Endothelial cell of umbilical vein (primary cell): ENCODE measurements around the gene TADA2B. TPM values are rescaled to one million over a fixed set of nuclear protein-coding genes. Genes with fewer than 3 reads are reported as not detected.

ENCODE experiments used
- BruUV-seq: library from RNA; stranded (reverse); fragments of 400-500 nt; replicated peaks from 2 replicates; lab custom pipeline; 2021; lab: Mats Ljungman, UMichigan
- CTCF ChIA-PET: fragments of 300-600, 350-600 bp; sonication (Branson Sonifier 250); formaldehyde crosslinking; loops from one replicate; lab custom pipeline; 2021; ENCODE audit warnings: antibody characterized with exemption, inconsistent platforms; lab: Charles Lee
- POLR2A ChIA-PET: fragments of 300-600, 350-600 bp; sonication (Branson Sonifier 250); formaldehyde crosslinking; loops from one replicate; lab custom pipeline; 2021; ENCODE audit warnings: antibody characterized with exemption, inconsistent platforms; lab: Charles Lee
- DNase-seq: peaks from one replicate; pipeline ENCODE4 v3.0.0-alpha.2; 2011; ENCODE audit warnings: low read depth, low spot score
- FAIRE-seq: peaks from 2 replicates; lab custom pipeline; 2011; peaks lifted over from hg19 to GRCh38; lab: Jason Lieb, UNC
- H2AFZ ChIP-seq: 2 replicates; pipeline ENCODE4 v1.6.0; 2012; ENCODE audit warnings: low read depth, low read length, control low read depth, inconsistent platforms
- H3K27ac ChIP-seq: 2 replicates; pipeline ENCODE4 v1.5.1; 2011; ENCODE audit warnings: low read depth, mild to moderate bottlenecking, control low read depth, low read length, moderate library complexity; ENCODE audit not compliant: insufficient read depth
- H3K27me3 ChIP-seq, 2 experiments: 2 replicates each; pipeline versions ENCODE4 v1.6.0 to v1.6.1; 2011; ENCODE audit warnings: low read length in 2 of 2, mixed read lengths in 1 of 2; ENCODE audit not compliant: control insufficient read depth in 2 of 2, insufficient read depth in 2 of 2
- H3K36me3 ChIP-seq, 2 experiments: 2 replicates in 1 of 2; 3 replicates in 1 of 2; pipeline ENCODE4 v1.5.1; 2011; ENCODE audit warnings: low read length in 2 of 2, mild to moderate bottlenecking in 1 of 2, moderate library complexity in 1 of 2; ENCODE audit not compliant: control insufficient read depth in 2 of 2, insufficient read depth in 2 of 2; ENCODE audit errors: extremely low read depth in 1 of 2
- H3K4me1 ChIP-seq: 3 replicates; pipeline ENCODE4 v1.5.1; 2011; ENCODE audit warnings: mild to moderate bottlenecking, low read length; ENCODE audit not compliant: control insufficient read depth, insufficient read depth; ENCODE audit errors: extremely low read depth
- H3K4me2 ChIP-seq: 2 replicates; pipeline ENCODE4 v1.6.1; 2011; ENCODE audit warnings: low read length, control low read depth, mixed read lengths; ENCODE audit not compliant: insufficient read depth
- H3K4me3 ChIP-seq, 3 experiments: fragments of 200-600 bp in 1 of 3; sonication (generic), shearing (Covaris generic) in 1 of 3; replicated peaks in 1 of 3; 2 replicates each; pipeline ENCODE4 v1.5.1; 2011 to 2016; ENCODE audit warnings: control low read depth in 3 of 3, low read length in 3 of 3, mild to moderate bottlenecking in 2 of 3, inconsistent platforms in 1 of 3, low read depth in 1 of 3, moderate library complexity in 1 of 3; ENCODE audit not compliant: insufficient read depth in 1 of 3
- H3K79me2 ChIP-seq: 2 replicates; pipeline ENCODE4 v1.6.0; 2012; ENCODE audit warnings: low read length, inconsistent platforms; ENCODE audit not compliant: control insufficient read depth, insufficient read depth
- H3K9ac ChIP-seq: replicated peaks from 2 replicates; pipeline ENCODE3; 2011; ENCODE audit warnings: low read length, control low read depth; ENCODE audit not compliant: insufficient read depth; ENCODE audit errors: extremely low read depth
- H3K9me1 ChIP-seq: replicated peaks from 3 replicates; pipeline ENCODE4 v1.6.0; 2011; ENCODE audit warnings: mild to moderate bottlenecking, low read length; ENCODE audit not compliant: control insufficient read depth, insufficient read depth; ENCODE audit errors: extremely low read depth
- H3K9me3 ChIP-seq: replicated peaks from 2 replicates; pipeline ENCODE4 v1.5.1; 2012; ENCODE audit warnings: low read length, inconsistent platforms; ENCODE audit not compliant: control insufficient read depth, insufficient read depth
- H4K20me1 ChIP-seq: replicated peaks from 2 replicates; pipeline ENCODE3; 2011; ENCODE audit warnings: mild to moderate bottlenecking, low read length; ENCODE audit not compliant: control insufficient read depth, insufficient read depth; ENCODE audit errors: extremely low read depth
- EZH2 ChIP-seq: IDR thresholded peaks from 2 replicates; pipeline ENCODE4 v1.6.1; 2012; ENCODE audit warnings: borderline replicate concordance, low read depth, mild to moderate bottlenecking, moderate library complexity, low read length, inconsistent platforms; ENCODE audit not compliant: severe bottlenecking
- FOS ChIP-seq: IDR thresholded peaks from 2 replicates; pipeline ENCODE4 v1.6.1; 2011; ENCODE audit warnings: mild to moderate bottlenecking, low read length, moderate library complexity, borderline replicate concordance; ENCODE audit not compliant: insufficient read depth
- GATA2 ChIP-seq: IDR thresholded peaks from 2 replicates; pipeline ENCODE4 v1.7.0; 2011; ENCODE audit warnings: low read depth, mild to moderate bottlenecking, moderate library complexity, mixed read lengths, low read length; ENCODE audit not compliant: insufficient read length, insufficient read depth
- JUN ChIP-seq: IDR thresholded peaks from 2 replicates; pipeline ENCODE4 v1.6.1; 2011; ENCODE audit warnings: borderline replicate concordance, low read depth; ENCODE audit not compliant: insufficient read length, insufficient read depth
- MYC ChIP-seq: IDR thresholded peaks from one replicate; pipeline ENCODE4 v1.6.1; 2011; ENCODE audit warnings: mild to moderate bottlenecking, low read depth, low read length
- POLR2A ChIP-seq: IDR thresholded peaks from 2 replicates; pipeline ENCODE4 v1.6.1; 2012; ENCODE audit warnings: low read depth, mild to moderate bottlenecking, control low read depth, low read length
- POLR2AphosphoS5 ChIP-seq: IDR thresholded peaks from 2 replicates; pipeline ENCODE4 v1.6.1; 2012; ENCODE audit warnings: low read depth, mild to moderate bottlenecking, control low read depth, low read length, moderate library complexity; ENCODE audit not compliant: insufficient read depth
- dilution Hi-C: fragments of 300-500 bp; cut with MboI; formaldehyde crosslinking; loops from one replicate; pipeline ENCODE4 v1.15.0; 2019; ENCODE audit warnings: low sequenced_read_pairs; ENCODE audit not compliant: extremely low pct_ligation_motif_present
- intact Hi-C: fragments of 100-400 bp; cut with micrococcal nuclease; formaldehyde crosslinking; loops from one replicate; pipeline ENCODE4 v1.10.0; 2022
- polyA plus RNA-seq, 4 experiments: library from polyadenylated mRNA; depleted of rRNA in 3 of 4; stranded (reverse) in 3 of 4; unstranded in 1 of 4; fragments of >200 nt; gene quantifications; 2 replicates each; pipeline versions ENCODE4 v1.2.1 to v1.2.3, GENCODE V29; 2011 to 2012; ENCODE audit warnings: missing spikeins in 1 of 4
- total RNA-seq: library from RNA; stranded (reverse); gene quantifications from 2 replicates; pipeline ENCODE4 v1.2.3, GENCODE V29; 2021
- TF ChIP-seq, protein P1 (sequence below): IDR thresholded peaks from 2 replicates; pipeline ENCODE4 v1.6.1; 2011; ENCODE audit not compliant: insufficient read depth, insufficient read length
- TF ChIP-seq, protein P2 (sequence below), 2 donors: IDR thresholded peaks; 1 replicate in 1 of 2; 2 replicates in 1 of 2; pipeline ENCODE4 v1.5.1; 2011; ENCODE audit warnings: low read length in 2 of 2, mild to moderate bottlenecking in 2 of 2, moderate library complexity in 2 of 2, control low read depth in 1 of 2, inconsistent platforms in 1 of 2, low read depth in 1 of 2; ENCODE audit not compliant: insufficient read depth in 1 of 2; ENCODE audit errors: extremely low read depth in 1 of 2

The TADA2B gene
- total and polyA plus RNA-seq, 2 donors (not counting 3 experiments of a cell fraction or from before 2014, with no cell fraction given) = 5.5 to 11.5 TPM

DNA sequence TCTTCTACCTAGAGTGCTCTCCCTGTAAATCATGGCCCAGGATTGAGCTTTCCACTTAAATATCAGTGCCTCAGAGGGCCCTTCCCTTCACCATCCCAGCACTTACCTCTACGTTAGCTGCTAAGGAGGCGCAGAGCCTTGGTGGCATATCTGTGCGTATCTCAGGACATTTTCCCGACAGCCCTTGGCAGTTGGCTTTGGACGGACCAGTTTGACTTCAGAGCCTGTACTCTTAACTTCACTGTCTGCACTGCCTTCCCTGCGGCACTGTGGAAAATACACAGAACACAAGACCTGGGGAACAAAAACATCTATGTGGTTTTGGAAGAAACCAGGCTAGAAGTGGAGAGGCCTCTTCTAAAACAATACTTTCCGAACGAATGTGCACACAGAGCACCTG lies 2.4 kb downstream of the TADA2B start:
- peaks cover 48% of the 10 kb centered on the region for H3K79me2 ChIP-seq
- H3K4me3 ChIP-seq = no peak overlapping the region
- H3K27ac ChIP-seq = no peak overlapping the region
- intact Hi-C loops = loop anchor here (10.0 kb wide), 1 partner anchor 261 kb away; the partner anchor contains the start of gene KIAA0232
- H4K20me1 ChIP-seq = no peaks in the 10 kb centered on the region
- no peak overlapping the region for H3K4me2 ChIP-seq
- DNase-seq = no peak
- no peak overlapping the region for H2AFZ ChIP-seq
- peaks cover 17% of the 10 kb centered on the region for H3K4me1 ChIP-seq
- no peaks in the 10 kb centered on the region for H3K36me3 ChIP-seq
- H3K27me3 ChIP-seq = no peaks in the 10 kb centered on the region
- H3K9ac ChIP-seq = no peak overlapping the region
- dilution Hi-C loops = no loop called here
- TF ChIP-seq MYC (no peak), POLR2A (no peak), FOS (no peak), EZH2 (no peak), GATA2 (no peak), POLR2AphosphoS5 (no peak), JUN (no peak)
- TF ChIP-seq, protein P1, sequence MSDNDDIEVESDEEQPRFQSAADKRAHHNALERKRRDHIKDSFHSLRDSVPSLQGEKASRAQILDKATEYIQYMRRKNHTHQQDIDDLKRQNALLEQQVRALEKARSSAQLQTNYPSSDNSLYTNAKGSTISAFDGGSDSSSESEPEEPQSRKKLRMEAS = no peak
- TF ChIP-seq, protein P2, sequence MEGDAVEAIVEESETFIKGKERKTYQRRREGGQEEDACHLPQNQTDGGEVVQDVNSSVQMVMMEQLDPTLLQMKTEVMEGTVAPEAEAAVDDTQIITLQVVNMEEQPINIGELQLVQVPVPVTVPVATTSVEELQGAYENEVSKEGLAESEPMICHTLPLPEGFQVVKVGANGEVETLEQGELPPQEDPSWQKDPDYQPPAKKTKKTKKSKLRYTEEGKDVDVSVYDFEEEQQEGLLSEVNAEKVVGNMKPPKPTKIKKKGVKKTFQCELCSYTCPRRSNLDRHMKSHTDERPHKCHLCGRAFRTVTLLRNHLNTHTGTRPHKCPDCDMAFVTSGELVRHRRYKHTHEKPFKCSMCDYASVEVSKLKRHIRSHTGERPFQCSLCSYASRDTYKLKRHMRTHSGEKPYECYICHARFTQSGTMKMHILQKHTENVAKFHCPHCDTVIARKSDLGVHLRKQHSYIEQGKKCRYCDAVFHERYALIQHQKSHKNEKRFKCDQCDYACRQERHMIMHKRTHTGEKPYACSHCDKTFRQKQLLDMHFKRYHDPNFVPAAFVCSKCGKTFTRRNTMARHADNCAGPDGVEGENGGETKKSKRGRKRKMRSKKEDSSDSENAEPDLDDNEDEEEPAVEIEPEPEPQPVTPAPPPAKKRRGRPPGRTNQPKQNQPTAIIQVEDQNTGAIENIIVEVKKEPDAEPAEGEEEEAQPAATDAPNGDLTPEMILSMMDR (IDR thresholded peaks at IDR 0.05; ENCODE audit: extremely low read depth in 1 of 2, insufficient read depth in 1 of 2, low read depth in 1 of 2, low read length in 2 of 2) = no peak
- H3K9me3 ChIP-seq = no peaks in the 10 kb centered on the region
- CTCF ChIA-PET = interaction anchor here (1.1 to 4.6 kb wide), 6 partner anchors 9 to 140 kb away, joined by 3 to 41 read pairs (median 10); no protein-coding TSS in a partner anchor
- BruUV-seq = no TSS peak
- no peak for FAIRE-seq
- no peaks in the 10 kb centered on the region for H3K9me1 ChIP-seq
- POLR2A ChIA-PET = interaction anchor here (0.7 kb wide), 1 partner anchor 72 kb away, joined by 3 read pairs; no protein-coding TSS in a partner anchor
